ENCODE data around the gene XCL1.

The XCL1 gene

GRCh38 chr1:168627370-168627769 lies 51.0 kb downstream of the XCL1 start:
- no peak overlapping the region for H3K27ac ChIP-seq (replicated peaks)
- peaks cover 2% of the 10 kb centered on the region for H3K27me3 ChIP-seq (ENCODE audit: insufficient read depth, poor library complexity, severe bottlenecking)
- no peak for TF ChIP-seq CTCF (IDR thresholded peaks at IDR 0.05; ENCODE audit: insufficient read depth, low read length)
- TF ChIP-seq SPI1 (IDR thresholded peaks at IDR 0.05; ENCODE audit: borderline replicate concordance, low read depth), result no peak
- TF ChIP-seq GABPA (IDR thresholded peaks at IDR 0.05; ENCODE audit: low read depth), result no peak
- TF ChIP-seq POLR2AphosphoS5 (IDR thresholded peaks at IDR 0.05; ENCODE audit: low read depth), result no peak
- no peak for TF ChIP-seq REST (IDR thresholded peaks at IDR 0.05; ENCODE audit: insufficient replicate concordance, low read depth)
- no peak overlapping the region for H3K4me3 ChIP-seq (replicated peaks; ENCODE audit: insufficient read depth, low read length)
- no peak for DNase-seq (ENCODE audit: low read depth in 1 of 2, low spot score in 1 of 2)

- no peak for DNase-seq (ENCODE audit: low read depth in 1 of 2, low spot score in 1 of 2)
- no peak overlapping the region for H3K4me3 ChIP-seq (replicated peaks; ENCODE audit: insufficient read depth, low read length)
- TF ChIP-seq REST (IDR thresholded peaks at IDR 0.05; ENCODE audit: insufficient replicate concordance, low read depth), result no peak
- no peak for TF ChIP-seq GABPA (IDR thresholded peaks at IDR 0.05; ENCODE audit: low read depth)
- TF ChIP-seq CTCF (IDR thresholded peaks at IDR 0.05; ENCODE audit: insufficient read depth, low read length), result no peak
- no peak for TF ChIP-seq SPI1 (IDR thresholded peaks at IDR 0.05; ENCODE audit: borderline replicate concordance, low read depth)
- no peak for TF ChIP-seq POLR2AphosphoS5 (IDR thresholded peaks at IDR 0.05; ENCODE audit: low read depth)
- no peak overlapping the region for H3K27ac ChIP-seq (replicated peaks)
- peaks cover 4% of the 10 kb centered on the region for H3K27me3 ChIP-seq (ENCODE audit: insufficient read depth, poor library complexity, severe bottlenecking)
These were observed 52.4 kb downstream of the XCL1 start for GRCh38 chr1:168628807-168629206.

GRCh38 chr1:168629466-168629865 lies 53.1 kb downstream of the XCL1 start:
- no peak for DNase-seq (ENCODE audit: low read depth in 1 of 2, low spot score in 1 of 2)
- Histone ChIP-seq H3K27ac (replicated peaks) (no peak overlapping the region), H3K27me3 (ENCODE audit: insufficient read depth, poor library complexity, severe bottlenecking) (peaks cover 4% of the 10 kb centered on the region), H3K4me3 (replicated peaks; ENCODE audit: insufficient read depth, low read length) (no peak overlapping the region)
- TF ChIP-seq SPI1 (IDR thresholded peaks at IDR 0.05; ENCODE audit: borderline replicate concordance, low read depth) (no peak), CTCF (IDR thresholded peaks at IDR 0.05; ENCODE audit: insufficient read depth, low read length) (no peak), POLR2AphosphoS5 (IDR thresholded peaks at IDR 0.05; ENCODE audit: low read depth) (no peak)

Data from HL-60 (cell line).